OCI-LY7 (cell line): ENCODE results near the gene TRPM3. TPM values are rescaled to one million over a fixed set of nuclear protein-coding genes. Genes with fewer than 3 reads are reported as not detected.

ENCODE experiments used
- BruUV-seq: library from RNA; stranded (reverse); fragments of 400-500 nt; replicated peaks from 2 replicates; lab custom pipeline; 2021; lab: Mats Ljungman, UMichigan
- CTCF ChIA-PET: fragments of 300-600 bp; sonication (Branson Sonifier 250); formaldehyde crosslinking; loops from one replicate; lab custom pipeline; 2022; ENCODE audit warnings: antibody characterized with exemption; ENCODE audit not compliant: unreplicated experiment; lab: Charles Lee
- POLR2A ChIA-PET: fragments of 300-600 bp; sonication (Branson Sonifier 250); formaldehyde crosslinking; loops from one replicate; lab custom pipeline; 2022; ENCODE audit warnings: antibody characterized with exemption; lab: Charles Lee
- DNase-seq: peaks from one replicate; pipeline ENCODE4 v3.0.0-alpha.2; 2015; ENCODE audit warnings: low spot score
- H2AFZ ChIP-seq: fragments of 200-600 bp; sonication (generic), shearing (Covaris generic); 2 replicates; pipeline ENCODE4 v1.6.1; 2014; ENCODE audit warnings: mild to moderate bottlenecking, antibody characterized with exemption, low read length, moderate library complexity
- H3K27ac ChIP-seq: fragments of 200-600 bp; sonication (generic); 2 replicates; pipeline ENCODE4 v1.5.1; 2014; ENCODE audit warnings: mixed run types, low read depth, mild to moderate bottlenecking, moderate library complexity, low read length, inconsistent platforms; ENCODE audit not compliant: poor library complexity, severe bottlenecking
- H3K36me3 ChIP-seq: fragments of 200-600 bp; sonication (generic); 2 replicates; pipeline ENCODE4 v1.6.1; 2014; ENCODE audit warnings: mild to moderate bottlenecking, antibody characterized with exemption, low read length, moderate library complexity, mixed read lengths; ENCODE audit not compliant: insufficient read depth
- H3K4me1 ChIP-seq: fragments of 200-600 bp; sonication (generic); 2 replicates; pipeline ENCODE4 v1.5.1; 2014; ENCODE audit warnings: mild to moderate bottlenecking, low read length; ENCODE audit not compliant: insufficient read depth, poor library complexity, severe bottlenecking
- H3K4me2 ChIP-seq: fragments of 200-600 bp; sonication (generic); 2 replicates; pipeline ENCODE4 v1.6.1; 2014; ENCODE audit warnings: mild to moderate bottlenecking, low read length
- H3K4me3 ChIP-seq: fragments of 200-600 bp; sonication (generic); 2 replicates; pipeline ENCODE4 v1.5.1; 2014; ENCODE audit warnings: mild to moderate bottlenecking, low read depth, low read length; ENCODE audit not compliant: poor library complexity, severe bottlenecking
- H3K79me2 ChIP-seq: fragments of 200-600 bp; sonication (generic); 2 replicates; pipeline ENCODE4 v1.6.1; 2016; ENCODE audit warnings: low read depth, mild to moderate bottlenecking, low read length, moderate library complexity, mixed read lengths; ENCODE audit not compliant: insufficient read depth
- H3K9me2 ChIP-seq: fragments of 200-600 bp; sonication (generic); 2 replicates; pipeline ENCODE4 v1.6.1; 2016; ENCODE audit warnings: mild to moderate bottlenecking, low read length, mixed read lengths; ENCODE audit not compliant: insufficient read depth
- H3K9me3 ChIP-seq: fragments of 200-600 bp; sonication (generic); 2 replicates; pipeline ENCODE4 v1.6.1; 2014; ENCODE audit warnings: mild to moderate bottlenecking, mixed run types, low read length, mixed read lengths
- H4K20me1 ChIP-seq: fragments of 200-600 bp; sonication (generic); 2 replicates; pipeline ENCODE4 v1.6.1; 2014; ENCODE audit warnings: mild to moderate bottlenecking, antibody characterized with exemption, low read length, moderate library complexity, mixed read lengths; ENCODE audit not compliant: insufficient read depth
- EZH2phosphoT487 ChIP-seq: fragments of 200-600 bp; sonication (generic); IDR thresholded peaks from 2 replicates; pipeline ENCODE4 v1.6.1; 2018; ENCODE audit warnings: low read depth, borderline replicate concordance, mild to moderate bottlenecking, mixed run types, antibody characterized with exemption, low read length, moderate library complexity, mixed read lengths
- intact Hi-C: fragments of 100-400 bp; cut with micrococcal nuclease; formaldehyde crosslinking; loops from one replicate; pipeline ENCODE4 v1.10.0; 2022; ENCODE audit not compliant: unreplicated experiment
- total RNA-seq, 2 experiments: library from RNA; depleted of rRNA in 1 of 2; stranded (reverse); fragments of >200 nt in 1 of 2; shearing (Covaris generic) in 1 of 2; gene quantifications; 2 replicates each; pipeline ENCODE4 v1.2.3, GENCODE V29; 2014 to 2022
- TF ChIP-seq, protein P1 (sequence below): fragments of 200-600 bp; sonication (generic); conservative IDR thresholded peaks from 2 replicates; pipeline ENCODE4 v1.5.1; 2014; ENCODE audit warnings: mild to moderate bottlenecking, antibody characterized with exemption, low read length, moderate library complexity, mixed read lengths

The TRPM3 gene
- total RNA-seq, 2 experiments from 2014 or later, result not detected

DNA sequence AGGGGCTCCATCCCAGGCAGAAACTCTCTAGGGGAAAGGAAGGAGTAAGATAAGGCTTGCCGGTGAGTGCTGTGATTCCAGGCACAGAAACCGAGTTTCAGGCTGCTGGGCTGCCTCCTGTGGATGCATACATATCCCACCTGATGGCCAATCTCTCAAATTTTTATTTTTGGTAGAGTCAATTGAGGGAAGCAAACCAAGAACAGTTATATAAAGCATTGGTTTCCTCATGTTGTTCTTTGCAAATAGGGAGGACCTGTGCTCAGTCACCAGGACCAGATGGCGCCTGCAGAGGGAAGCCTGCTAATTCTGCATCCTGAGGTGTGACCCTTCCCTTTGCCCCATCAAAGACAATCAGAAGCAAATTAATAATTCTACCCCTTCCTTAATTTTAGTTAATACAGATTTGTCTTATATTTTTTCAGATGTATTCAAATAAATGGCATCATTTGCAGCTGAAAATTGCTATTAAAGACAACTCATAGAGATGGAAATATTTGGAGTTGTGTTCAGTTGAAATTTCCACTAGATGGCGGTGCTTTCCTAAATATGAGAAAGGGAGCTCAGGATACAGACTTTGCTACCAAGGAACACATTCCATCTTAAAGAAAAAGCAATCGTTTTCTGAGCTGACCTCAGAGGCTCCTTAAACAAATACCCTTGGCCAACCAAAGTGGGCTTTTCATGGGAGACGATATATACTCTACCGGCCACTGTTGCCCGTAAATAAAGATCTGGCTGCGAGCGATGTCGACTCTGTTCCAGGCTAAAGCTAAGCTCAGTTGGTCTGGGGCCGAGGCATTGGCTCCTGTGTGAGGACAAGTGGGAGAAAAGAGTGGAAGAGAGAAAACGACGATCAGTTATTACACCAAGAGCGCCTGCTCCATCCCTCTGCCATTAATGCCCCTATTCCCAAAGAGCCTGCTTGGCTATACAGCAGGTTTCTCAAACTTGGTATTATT lies 481.3 kb downstream of the TRPM3 start:
- no peaks in the 10 kb centered on the region for H3K9me3 ChIP-seq
- ChIA-PET CTCF (interaction anchor here (0.5 kb wide), 1 partner anchor 282 kb away, joined by 3 read pairs; no protein-coding TSS in a partner anchor), POLR2A (interaction anchor here (0.7 kb wide), 1 partner anchor 50 kb away, joined by 3 read pairs; no protein-coding TSS in a partner anchor)
- no peak overlapping the region for H3K4me2 ChIP-seq
- no peaks in the 10 kb centered on the region for H3K4me1 ChIP-seq
- no peaks in the 10 kb centered on the region for H3K79me2 ChIP-seq
- H2AFZ ChIP-seq, result no peak overlapping the region
- no peaks in the 10 kb centered on the region for H4K20me1 ChIP-seq
- BruUV-seq, result no TSS peak
- no peaks in the 10 kb centered on the region for H3K36me3 ChIP-seq
- TF ChIP-seq, protein P1, sequence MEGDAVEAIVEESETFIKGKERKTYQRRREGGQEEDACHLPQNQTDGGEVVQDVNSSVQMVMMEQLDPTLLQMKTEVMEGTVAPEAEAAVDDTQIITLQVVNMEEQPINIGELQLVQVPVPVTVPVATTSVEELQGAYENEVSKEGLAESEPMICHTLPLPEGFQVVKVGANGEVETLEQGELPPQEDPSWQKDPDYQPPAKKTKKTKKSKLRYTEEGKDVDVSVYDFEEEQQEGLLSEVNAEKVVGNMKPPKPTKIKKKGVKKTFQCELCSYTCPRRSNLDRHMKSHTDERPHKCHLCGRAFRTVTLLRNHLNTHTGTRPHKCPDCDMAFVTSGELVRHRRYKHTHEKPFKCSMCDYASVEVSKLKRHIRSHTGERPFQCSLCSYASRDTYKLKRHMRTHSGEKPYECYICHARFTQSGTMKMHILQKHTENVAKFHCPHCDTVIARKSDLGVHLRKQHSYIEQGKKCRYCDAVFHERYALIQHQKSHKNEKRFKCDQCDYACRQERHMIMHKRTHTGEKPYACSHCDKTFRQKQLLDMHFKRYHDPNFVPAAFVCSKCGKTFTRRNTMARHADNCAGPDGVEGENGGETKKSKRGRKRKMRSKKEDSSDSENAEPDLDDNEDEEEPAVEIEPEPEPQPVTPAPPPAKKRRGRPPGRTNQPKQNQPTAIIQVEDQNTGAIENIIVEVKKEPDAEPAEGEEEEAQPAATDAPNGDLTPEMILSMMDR, result peak; percentile 84
- no peak for TF ChIP-seq EZH2phosphoT487
- intact Hi-C loops, result loop anchor here (2.0 kb wide), 2 partner anchors 361 to 611 kb away; no protein-coding TSS in a partner anchor
- H3K9me2 ChIP-seq, result no peaks in the 10 kb centered on the region
- H3K4me3 ChIP-seq, result no peak overlapping the region
- DNase-seq, result peak; percentile 36
- H3K27ac ChIP-seq, result no peak overlapping the region

DNA sequence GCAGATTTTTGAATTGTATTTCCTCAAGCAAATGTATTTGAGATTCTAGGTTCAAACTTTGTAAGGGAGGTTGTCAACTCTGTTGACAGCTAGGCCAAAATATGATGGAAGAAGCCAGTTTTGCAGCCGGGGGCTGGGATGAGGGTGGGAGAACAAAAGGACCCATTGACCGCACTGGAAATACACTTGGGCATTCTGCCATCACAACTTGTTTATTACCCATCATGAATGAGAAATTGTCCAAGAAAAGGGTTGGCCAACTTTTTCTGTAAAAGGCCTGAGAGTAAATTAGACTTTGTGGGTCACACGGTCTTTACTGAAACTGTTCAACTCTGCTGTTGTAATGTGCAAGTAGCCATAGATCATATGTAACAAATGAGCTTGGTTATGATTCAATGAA lies 485.6 kb downstream of the TRPM3 start:
- Histone ChIP-seq H3K4me2 (no peak overlapping the region), H2AFZ (no peak overlapping the region), H3K79me2 (no peaks in the 10 kb centered on the region), H3K9me2 (no peaks in the 10 kb centered on the region), H4K20me1 (no peaks in the 10 kb centered on the region), H3K9me3 (no peaks in the 10 kb centered on the region), H3K36me3 (no peaks in the 10 kb centered on the region), H3K27ac (no peak overlapping the region), H3K4me1 (no peaks in the 10 kb centered on the region), H3K4me3 (no peak overlapping the region)
- TF ChIP-seq, protein P1, result no peak
- no peak for TF ChIP-seq EZH2phosphoT487
- ChIA-PET POLR2A (interaction anchor here (0.7 kb wide), 1 partner anchor 9 kb away, joined by 4 read pairs; no protein-coding TSS in a partner anchor), CTCF (no interaction called here)
- BruUV-seq, result no TSS peak
- no peak for DNase-seq
- intact Hi-C loops, result no loop called here
